EH (cell line): ENCODE measurements around the gene SDK1.
"Not testable (repeated sequence)": the region's sequence is repeated elsewhere in the genome, so short reads cannot be mapped to it uniquely, and the experiment has no call there.

Experiments
- DNase-seq: peaks from one replicate; pipeline ENCODE4 v3.0.0-alpha.2; 2015; ENCODE audit warnings: low read depth

Gene SDK1

DNA sequence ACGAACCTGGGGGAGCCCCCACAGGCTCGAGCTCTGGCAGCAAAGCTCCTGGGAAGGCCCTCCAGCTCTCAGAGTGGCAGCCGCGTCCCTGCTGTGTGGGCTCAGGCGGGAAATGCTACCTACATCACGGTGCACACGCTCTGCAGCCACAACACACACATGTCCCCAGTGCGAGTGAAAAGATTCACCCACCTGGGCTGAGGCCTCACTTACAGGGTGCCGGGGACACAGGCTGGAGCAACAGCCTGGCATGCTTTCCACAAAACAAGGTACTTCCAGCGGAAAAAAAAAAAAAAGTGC is 970.6 kb downstream of the SDK1 start:
- DNase-seq, result no peak

DNA sequence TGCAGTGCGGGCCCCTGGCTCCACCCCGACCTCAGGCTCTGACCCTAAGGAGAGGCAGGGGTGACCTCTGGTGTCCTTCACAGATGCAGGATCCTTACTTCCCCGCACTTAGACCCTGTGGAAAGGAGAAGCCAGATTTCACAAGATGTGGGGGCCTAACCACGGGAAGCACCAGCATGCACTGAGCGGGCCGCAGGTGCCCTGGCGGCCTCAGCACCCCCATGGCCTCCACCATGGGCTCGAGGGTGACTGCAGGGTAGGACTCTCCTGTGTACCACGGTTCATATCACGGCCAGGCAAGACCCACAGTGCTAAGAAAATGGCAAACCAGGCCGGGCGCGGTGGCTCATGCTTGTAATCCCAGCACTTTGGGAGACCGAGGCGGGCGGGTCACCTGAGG is 971.1 kb downstream of the SDK1 start:
- DNase-seq, result no peak

DNA sequence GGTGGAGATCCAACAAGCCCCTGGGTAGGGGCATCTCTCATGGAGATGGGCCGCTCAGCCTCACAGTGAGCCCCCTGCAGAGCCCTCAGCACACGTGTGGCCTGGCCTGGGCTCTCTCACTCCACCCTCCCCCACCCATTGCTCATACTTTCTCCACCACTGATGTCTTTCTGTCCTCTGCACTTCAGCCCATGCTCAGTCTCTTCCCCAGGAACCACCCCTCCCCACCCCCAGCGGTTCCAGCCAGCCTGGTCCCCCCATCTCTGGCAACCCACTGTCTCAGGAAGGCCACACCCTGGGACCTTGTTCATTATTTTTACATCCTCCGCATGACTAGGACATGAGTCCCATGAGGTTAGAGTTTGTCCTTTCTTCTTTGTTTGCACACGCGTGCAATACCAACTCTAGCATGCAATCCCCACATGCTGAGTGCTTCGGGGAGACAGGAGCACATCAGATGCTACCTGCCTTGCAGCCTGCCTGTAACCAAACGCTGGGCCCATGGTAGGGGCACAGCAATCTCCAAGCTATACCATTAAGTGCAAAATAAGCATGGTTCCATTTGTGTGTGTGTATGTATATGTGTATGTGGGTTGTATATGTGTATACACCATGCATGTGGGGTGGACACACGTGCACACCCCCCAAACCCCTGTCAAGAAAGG is 972.6 kb downstream of the SDK1 start:
- no peak for DNase-seq

DNA sequence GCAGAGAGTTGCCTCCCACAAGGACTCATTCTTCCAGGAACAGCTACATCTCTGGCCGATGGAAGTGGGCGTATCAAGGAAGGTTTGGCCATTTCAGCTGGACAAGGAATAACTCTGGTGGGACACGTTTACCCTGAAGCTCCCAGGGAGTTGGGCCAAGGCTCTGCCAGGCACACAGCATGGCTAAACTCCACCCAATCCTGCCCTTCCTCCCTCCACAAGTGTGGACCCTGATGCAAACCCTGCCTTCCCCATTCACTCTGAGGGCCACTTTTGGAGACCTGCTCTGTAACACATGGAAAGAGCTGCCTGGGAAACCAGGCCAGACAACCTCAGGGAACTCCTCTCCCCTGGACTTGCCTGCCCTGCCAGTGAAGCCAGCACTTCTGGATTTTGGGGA is 973.2 kb downstream of the SDK1 start:
- no peak for DNase-seq

DNA sequence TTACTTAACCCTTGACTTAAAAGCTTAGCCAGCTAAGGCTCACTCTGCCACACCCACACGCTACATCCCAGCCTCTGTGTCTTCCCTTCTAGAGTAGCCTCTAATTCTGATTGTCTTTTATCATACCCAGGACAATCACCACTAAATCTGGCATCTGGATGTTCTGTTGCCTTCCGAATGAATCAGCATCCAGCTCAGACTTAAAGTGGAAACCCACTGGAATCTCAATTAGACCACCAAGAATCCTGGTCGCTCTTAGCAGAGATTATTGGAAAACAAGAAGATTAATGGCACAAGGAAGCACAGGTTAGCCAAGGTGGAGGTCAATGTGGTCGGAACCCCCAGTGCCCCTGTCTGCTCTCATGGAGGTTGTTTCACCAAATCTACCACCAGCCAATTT is 976.9 kb downstream of the SDK1 start:
- DNase-seq, result no peak

DNA sequence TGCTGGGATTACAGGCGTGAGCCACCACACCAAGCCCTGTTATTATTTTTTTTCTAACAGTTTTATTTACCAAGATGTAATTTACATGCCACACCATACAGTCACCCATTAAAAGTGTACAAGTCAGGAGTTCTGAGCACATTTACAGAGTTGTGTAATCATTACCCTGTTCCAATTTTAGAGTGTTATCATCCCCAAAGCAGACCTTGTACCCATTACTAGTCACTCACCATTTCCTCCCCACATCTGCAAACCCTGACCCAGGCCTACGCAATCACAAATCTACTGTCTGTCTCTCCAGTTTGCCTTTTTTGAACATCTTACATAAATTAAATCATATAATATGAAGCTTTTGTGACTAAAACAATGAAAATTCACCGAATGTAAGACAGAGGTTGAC is 978.2 kb downstream of the SDK1 start:
- no peak for DNase-seq

DNA sequence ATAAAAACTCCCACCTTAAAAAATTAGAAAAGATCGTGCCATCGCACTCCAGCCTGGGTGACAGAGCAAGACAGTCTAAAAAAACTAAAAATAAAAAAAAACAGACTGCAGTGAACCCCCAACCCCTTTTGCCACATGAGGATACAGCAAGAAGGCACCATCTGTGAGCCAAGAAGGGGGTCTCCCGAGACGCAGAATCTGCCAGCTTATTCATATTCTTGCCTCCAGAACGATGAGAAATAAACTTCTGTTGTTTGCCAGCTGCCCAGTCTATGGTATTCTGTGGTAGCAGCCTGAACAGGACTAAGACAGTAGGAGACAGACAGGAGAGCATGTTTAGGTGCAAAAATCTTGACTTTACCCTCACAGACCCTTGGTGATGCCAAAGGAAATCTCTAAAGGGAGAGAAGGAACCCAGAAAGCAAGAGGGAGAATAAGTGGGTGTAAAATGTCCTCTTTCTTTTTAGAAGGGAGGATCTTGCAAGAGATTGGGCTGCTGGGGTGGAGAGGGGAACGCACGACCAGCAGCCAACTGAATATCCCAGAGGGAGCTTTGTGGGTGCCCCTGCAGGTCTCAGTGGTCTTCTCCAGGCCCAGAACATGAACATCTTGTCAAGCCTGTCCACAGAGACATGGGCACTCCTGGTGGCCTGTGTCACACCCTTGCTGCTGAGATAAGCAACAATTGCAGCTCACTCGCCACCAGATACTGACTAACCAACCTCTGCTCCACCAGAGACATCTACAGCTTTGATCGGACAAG is 980.4 kb downstream of the SDK1 start:
- DNase-seq, result no peak

DNA sequence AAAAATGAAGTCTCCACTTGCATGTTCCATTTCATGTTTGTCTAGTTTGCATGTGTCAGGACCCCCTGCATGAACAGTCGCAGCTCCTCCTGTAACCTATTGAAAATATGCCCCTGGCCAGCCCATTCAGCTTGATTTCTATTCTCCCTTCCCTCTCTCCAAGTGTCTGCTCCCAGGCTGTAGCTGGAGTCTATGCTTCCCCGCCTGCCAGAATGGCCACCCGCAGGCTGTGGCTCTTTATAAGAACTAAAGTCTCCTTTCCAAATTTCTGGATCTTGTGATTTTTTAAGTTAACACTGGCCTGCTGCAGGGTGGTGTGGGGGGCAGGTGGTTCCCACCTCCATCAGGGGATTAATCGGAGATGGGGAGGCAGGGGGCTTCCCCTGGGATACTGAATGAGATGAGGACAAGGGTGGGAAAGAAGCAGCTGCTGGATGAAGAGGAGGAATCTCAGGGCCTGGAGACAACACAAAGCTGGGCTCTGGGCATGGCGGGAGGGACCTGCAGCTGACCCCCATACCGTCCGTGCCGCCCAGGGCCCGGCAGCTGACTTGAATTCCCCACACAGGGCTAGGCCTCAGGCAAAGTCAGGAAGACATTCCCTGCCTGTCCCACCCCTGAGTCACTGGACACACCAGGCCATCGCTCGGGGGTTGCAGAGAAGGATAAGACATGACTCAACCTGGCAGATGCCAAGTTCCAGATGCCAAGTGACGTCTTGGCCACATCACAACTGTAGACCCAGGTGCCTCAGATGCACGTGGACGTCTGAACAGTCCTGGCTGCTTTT is 981.6 kb downstream of the SDK1 start:
- no peak for DNase-seq

DNA sequence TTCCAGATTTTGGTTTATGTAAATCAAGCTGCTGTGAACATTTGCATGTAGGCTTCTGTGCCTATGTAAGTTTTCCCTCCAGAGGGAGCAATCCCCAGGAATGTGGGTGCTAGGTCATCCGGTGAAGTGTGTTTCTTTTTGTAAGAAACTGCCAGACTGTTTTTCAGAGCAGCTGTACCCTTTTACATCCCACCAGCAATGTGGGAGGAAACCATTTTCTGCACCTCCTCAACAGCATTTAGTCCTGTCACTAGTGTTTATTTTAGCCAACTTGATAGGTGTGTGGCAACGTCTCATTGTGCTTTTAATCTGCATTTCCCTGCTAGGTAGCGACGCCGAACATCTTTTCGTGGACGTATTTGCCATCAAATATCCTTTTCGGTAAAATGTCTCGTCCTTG is 985.3 kb downstream of the SDK1 start:
- DNase-seq, result no peak

DNA sequence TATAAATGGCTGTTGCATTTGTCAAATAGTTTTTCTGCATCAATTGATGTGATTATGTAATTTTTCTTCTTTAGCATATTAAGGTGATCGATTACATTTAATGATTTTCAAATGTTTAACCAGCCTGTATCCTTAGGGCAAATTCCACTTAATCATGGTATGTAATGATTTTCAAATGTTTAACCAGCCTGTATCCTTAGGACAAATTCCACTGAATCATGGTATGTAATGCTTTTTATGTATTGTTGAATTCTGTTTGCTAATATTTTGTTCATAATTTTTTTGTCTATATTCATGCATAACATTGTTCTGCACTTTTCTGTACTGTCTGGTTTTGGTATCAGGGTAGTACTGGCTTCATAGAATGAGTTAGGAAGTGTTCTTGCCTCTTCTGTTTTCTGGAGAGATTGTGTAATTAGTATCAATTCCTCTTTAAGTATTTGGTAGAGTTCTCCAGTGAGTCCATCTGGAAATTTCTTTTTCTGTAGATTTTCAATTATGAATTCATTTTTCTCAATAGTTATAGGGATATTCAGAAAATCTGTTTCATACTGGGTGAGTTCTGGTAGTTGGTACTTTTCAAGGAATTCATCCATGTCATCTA is 987.8 kb downstream of the SDK1 start:
- no peak for DNase-seq

DNA sequence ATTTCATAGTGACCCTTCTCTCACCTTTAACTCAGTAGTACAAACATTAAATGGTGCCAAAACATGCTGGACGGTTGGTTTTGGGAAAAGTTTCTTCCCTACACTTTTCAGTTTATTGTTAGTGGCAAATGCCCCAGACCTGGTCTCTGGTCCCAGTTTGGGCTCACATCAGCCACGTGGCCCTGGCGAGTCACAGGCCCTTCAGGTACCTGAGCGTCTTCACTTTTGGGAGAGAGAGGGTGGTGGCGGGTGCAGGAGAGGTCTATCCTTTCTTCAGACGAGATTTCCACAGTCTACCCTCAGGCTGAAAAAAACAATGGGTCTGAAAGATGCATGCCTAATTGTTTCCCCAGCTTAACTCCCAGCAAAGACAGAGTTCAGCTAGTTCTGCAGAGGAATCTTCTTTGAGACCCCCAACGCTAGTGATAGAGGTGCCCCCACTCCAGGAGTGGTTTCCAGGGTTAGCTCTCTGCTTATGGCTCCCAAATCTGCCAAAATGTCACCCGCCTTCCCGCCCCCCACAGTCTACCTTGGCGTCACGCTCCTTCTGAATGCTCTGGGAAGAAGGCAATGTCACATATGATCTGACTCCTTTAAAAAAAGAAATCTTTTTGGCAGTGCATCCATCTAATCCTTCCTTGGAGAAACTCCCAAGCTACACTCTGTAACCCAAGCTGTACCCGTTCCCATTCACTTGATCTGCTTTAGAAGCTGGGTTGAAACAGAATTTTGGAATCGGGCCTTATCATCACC is 996.3 kb downstream of the SDK1 start:
- no peak for DNase-seq

DNA sequence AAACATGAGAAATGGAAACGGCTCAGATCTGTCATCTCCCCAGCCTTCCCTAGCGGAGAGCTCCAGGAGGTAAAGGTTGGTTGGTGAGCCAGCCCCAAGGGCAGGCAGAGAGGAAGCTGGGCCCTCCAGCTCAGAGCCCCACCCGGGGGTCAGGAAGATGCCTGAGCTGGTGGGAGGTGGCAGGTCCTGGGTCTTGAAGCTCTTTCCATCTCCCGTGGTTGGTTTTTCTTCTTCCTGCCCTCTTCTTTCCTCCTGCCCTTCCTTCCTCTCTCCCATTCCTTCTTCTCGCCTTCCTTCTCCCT is 996.8 kb downstream of the SDK1 start:
- no peak for DNase-seq

DNA sequence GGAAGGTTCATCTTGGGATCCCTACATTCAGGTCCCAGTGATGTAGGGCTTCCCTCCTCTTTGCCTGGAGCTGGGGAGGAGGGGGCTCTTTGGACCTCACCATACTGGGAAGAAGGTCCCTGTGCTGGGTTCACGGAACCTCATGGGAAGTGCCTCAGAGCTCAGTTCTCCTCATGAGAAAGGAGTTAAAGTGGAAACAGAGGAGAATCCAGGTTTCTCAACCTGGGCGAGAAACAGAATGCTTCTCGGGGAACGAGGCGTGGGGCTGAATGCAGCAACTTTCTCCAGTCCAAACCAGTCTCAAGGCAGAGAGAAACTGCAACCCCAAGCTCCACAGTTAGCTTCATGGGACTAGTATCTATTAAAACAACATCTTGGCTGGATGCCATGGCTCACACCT is 998.4 kb downstream of the SDK1 start:
- no peak for DNase-seq

DNA sequence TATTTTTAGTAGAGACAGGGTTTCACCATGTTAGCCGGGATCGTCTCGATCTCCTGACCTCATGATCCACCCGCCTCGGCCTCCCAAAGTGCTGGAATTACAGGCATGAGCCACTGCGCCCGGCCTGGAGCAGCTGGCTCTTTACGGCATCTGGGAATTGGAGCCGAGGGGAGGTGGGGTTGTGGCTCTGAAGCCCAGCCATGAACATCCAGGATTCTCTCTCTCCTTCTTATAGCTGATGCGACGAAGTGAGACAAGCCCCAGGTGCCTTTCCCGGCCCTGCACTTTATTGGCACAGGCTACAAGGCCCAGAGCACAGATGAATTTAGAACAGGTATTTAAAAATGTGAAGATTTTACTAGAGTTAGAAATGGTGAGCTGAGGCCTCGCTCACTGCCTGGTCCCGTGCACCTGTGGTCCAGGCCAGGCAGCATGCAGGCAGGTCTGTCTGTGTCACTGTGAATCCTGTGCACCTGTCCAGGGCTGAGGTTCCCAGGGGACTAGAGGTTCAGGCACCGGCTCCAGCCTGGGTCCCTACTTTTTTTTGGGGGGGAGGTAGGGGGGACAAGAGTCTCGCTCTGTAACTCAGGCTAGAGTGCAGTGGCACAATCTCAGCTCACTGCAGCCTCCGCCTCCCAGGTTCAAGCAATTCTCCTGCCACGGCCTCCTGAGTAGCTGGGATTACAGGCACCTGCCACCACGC is 1001.3 kb downstream of the SDK1 start:
- DNase-seq, result no peak

DNA sequence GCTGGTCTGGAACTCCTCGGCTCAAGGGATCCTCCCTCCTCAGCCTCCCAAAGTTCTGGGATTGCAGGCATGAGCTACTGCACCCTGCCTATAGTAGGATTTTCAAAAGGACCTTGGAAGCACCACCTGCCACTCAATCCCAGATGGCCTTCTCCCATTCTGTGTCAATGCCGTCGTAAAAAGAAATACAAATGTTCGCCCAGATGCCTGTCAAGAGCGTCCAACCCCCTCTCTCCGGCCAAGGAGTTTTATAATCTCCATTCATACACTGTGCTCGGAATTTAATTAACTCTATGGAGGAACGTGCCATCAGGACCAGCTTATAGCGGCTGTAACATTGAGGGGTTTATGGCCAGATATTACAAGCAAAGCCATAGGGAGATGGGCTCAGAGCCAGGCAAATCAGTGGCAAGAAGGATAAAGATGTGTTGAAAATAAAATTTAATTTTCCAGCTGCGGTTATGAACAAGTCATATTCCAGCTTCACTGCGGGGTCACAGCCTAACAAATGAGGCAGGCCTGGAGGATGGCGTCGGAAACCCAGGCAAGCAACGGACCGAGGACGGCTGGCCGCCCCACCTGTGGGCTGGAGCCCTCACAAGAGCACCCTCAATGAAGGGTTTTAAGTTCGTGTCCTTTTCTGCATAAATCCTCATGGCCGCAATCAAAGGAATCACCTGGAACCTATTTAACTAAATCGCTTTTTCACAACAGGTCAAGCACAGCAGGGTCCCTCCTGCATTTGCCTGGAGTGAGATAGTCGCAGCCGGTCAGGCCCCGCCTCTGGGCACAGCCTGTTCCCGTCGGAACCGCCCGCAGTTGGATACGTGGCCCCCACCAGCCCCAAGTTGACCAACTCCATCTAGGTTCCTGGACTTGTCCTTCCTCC is 1006.5 kb downstream of the SDK1 start:
- DNase-seq, result no peak

DNA sequence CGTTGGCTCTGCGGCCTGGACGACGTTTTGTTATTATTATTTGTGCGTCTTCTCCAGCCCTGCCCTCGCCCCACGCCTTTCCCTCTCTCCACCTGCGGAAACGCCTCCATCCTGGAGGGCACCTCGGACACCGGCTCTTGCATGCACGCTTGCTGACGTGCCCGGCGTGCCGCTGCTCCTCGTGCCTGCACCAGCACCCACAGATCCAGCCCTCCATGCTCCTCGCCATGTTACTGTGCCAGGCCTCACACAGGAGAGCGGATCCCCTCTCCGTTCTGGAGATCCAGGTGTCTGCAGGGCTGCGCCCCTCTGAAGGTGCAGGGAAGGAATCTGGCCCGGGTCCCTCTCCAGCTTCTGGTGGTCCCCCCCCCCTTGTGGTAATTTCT is 1007.1 kb downstream of the SDK1 start:
- DNase-seq, result no peak

DNA sequence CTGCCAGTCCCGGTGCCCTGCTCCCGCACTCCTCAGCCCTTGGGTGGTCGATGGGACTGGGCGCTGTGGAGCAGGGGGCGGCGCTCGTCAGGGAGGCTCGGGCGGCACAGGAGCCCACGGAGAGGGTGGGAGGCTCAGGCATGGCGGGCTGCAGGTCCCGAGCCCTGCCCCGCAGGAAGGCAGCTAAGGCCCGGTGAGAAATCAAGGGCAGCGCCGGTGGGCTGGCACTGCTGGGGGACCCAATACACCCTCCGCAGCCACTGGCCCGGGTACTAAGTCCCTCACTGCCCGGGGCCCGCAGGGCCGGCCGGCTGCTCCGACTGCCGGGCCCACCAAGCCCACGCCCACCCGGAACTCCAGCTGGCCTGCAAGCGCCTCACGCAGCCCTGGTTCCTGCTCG is 1012.9 kb downstream of the SDK1 start:
- DNase-seq, result not testable (repeated sequence)

DNA sequence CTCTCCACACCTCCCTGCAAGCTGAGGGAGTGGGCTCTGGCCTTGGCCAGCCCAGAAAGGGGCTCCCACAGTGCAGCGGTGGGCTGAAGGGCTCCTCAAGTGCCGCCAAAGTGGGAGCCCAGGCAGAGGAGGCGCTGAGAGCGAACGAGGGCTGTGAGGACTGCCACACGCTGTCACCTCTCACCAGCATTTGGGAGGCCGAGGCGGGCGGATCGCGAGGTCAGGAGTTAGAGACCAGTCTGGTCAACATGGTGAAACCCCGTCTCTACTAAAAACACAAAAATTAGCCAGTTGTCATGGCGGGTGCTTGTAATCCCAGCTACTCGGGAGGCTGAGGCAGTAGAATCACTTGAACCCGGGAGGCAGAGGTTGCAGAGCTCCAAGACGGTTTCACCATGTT is 1013.3 kb downstream of the SDK1 start:
- not testable (repeated sequence) for DNase-seq
